GM19099 (cell line): ENCODE data around the gene MAPKAP1.

Source experiments
- POLR2A ChIP-seq: IDR thresholded peaks from 3 replicates; pipeline ENCODE4 v1.6.1; 2011; ENCODE audit warnings: low read depth; ENCODE audit not compliant: insufficient read length; ENCODE audit errors: extremely low read depth

The MAPKAP1 gene

DNA sequence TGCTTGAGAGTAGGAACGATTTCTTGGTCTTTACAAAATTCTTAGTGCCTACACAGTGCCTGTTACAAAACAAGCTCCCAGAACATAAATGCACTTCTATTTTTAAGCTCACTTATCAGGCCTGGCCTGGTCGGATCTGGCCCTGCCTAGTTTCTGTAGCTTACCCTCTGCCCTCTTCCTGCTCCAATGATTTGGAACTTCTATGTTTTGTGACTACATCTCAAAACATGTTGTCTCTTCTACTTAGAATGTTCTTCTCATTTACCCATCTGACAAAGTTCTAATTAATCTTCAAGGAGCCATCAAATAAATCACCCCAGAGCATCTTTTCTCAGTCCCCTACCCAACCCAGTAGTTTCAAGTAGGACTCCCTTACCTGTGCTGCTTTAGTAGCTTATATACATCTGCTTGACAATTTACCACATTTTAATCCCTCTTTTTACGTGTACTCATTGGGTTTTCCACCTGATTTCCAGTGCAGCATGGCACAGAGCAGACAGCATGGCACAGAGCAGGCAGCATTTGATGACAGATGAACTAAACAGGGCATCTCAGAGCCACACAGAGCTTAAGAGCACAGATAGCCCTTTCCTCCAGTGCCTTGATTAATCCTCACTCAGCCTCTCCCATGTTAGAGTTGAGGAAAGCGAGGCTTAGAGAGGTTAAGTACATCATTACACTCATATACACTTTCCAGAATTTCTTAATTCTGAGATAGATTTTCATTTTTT lies 171.9 kb downstream of the MAPKAP1 start:
- TF ChIP-seq POLR2A: no peak

GRCh38 chr9:125532812-125533594 lies 174.0 kb downstream of the MAPKAP1 start:
- no peak for TF ChIP-seq POLR2A

DNA sequence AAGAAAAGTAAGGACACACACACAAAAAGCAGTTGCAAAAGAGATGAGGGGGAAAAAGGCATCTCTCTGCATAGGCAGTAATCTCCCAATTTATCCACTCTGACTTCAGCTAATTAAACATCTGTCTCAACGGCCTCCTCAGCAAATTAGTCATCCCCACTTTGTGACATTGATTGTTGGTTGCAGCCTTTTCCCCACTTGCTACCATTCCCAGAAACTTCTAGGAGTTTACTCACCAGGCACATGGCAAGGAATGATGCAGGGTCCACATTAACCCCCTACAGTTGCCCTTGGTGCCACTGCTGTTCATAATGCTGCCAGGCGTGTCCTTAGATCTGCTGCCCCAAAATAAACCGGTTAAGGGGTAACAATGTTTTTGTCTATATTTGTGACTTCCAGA lies 174.6 kb downstream of the MAPKAP1 start:
- no peak for TF ChIP-seq POLR2A

DNA sequence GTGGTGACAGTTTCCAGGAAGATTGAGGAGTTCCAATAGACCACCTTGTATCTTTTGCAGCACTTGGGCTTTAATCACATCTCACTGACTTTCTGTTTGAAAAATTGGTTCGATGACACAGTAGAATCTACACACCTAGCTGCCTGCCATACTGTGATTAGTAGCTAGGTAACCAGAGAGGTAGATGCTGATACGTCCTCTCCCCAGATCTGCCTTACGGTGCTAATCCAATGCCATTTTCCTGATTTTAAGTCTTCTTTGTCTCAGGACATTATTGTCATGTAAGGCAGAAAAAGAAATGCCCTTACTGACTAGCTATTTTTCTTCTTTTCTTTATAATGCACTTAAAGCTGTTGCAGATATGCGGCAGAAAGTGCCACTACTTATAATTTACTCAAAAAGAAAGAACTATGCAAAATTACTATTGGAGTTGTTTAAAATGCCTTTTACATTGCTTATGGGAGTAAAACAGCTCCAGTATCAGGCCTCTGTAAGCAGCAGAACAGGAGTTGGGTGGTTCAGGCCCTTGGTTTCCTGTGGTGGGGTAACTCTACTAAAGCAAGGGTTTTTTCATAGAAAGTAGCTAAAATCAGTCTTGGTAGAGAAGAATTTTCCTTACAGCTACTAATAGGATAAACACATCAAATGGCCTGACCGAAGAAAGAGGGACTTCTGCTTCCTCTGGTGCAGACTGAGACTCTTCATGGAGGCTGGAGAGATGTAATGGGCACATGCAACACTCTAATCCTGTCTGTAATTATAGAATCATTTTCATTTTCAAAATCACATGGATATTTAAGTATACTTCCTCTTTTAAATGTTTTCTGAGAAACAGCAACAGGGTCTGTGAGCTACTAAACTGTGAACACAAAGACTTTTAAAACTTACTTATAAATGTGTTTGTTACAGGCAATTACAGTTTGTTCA lies 177.2 kb downstream of the MAPKAP1 start:
- no peak for TF ChIP-seq POLR2A

DNA sequence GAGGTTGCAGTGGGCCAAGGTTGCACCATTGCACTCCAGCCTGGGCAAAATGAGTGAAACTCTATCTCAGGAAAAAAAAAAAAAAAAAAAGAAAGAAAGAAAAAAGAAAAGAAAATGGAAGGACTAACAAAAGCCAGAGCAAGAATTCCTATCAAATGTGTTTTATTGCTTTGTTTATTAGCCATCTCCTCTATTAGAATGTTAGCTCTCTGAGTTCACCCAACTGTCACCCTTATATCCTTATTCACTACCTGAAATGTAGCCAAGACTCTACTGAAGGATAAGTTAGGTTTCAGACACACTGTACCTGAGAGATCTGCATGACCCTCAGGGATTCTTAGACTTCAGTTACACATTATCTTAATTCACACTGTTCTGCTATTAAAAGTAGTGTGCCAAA lies 177.9 kb downstream of the MAPKAP1 start:
- no peak for TF ChIP-seq POLR2A

DNA sequence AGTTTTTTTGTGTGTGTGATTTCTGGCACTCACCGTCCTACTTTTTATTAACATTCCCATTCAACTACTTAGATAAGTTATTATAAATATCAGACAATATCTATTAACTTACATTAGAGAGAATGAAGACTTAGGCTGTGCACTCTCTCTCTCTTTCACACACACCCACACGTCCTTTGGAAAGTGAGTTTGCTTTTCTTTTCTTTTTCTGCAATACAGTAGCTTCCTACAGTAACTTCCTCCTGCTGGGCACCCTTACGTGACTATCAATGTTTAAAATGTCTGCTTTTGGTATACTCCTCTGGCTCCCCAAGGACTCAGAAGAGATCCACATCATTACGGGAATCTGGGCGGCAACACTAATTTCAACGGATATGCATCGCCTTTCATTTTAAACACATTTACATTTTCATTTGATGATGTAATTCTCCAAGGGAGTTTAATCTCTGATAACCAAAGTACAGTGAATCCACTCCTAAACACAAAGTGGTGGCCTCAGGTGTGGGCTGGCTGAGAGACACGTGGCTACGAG lies 179.5 kb downstream of the MAPKAP1 start:
- no peak for TF ChIP-seq POLR2A

- TF ChIP-seq POLR2A: no peak
Measured at GRCh38 chr9:125525921-125526631, 180.9 kb downstream of the MAPKAP1 start.

DNA sequence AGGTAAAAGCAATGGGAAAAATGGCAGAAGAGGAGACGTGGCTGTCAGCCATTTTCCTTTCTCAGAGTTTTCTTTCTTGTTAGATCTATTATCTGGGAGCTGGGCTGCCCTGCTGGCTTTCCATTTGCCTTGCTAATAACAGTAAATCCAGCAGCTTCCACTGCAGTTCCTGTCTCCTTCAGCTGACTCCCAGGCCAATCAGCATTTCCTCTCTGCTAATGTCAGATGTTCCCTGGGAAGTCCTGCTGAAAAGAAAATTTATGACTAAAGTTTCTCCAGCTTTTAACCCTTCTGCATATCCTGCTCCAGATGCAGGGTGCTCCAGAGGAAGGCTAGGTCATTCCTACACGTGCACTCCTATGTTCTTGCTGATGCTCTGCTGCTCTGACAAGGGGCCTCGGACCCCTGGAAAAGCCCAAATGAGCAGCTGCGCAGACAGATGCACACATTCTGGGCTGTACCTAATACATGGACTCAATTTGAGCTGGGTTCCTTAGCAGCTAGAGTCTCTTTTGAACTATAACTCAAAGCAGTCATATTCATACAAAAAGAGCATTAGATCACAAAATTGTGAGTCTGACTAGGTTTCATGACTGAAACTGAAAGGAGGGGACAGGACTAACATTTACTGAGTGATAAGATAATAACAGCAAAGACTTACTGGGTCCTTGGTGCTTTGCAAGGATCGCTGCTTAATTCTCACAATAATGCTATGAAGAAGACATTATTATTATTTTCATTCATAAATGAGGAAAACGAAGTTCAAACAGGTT lies 182.2 kb downstream of the MAPKAP1 start:
- TF ChIP-seq POLR2A: no peak

- no peak for TF ChIP-seq POLR2A
Measured at GRCh38 chr9:125523681-125524080, 183.3 kb downstream of the MAPKAP1 start.

GRCh38 chr9:125522328-125522725 lies 184.7 kb downstream of the MAPKAP1 start:
- TF ChIP-seq POLR2A: no peak

DNA sequence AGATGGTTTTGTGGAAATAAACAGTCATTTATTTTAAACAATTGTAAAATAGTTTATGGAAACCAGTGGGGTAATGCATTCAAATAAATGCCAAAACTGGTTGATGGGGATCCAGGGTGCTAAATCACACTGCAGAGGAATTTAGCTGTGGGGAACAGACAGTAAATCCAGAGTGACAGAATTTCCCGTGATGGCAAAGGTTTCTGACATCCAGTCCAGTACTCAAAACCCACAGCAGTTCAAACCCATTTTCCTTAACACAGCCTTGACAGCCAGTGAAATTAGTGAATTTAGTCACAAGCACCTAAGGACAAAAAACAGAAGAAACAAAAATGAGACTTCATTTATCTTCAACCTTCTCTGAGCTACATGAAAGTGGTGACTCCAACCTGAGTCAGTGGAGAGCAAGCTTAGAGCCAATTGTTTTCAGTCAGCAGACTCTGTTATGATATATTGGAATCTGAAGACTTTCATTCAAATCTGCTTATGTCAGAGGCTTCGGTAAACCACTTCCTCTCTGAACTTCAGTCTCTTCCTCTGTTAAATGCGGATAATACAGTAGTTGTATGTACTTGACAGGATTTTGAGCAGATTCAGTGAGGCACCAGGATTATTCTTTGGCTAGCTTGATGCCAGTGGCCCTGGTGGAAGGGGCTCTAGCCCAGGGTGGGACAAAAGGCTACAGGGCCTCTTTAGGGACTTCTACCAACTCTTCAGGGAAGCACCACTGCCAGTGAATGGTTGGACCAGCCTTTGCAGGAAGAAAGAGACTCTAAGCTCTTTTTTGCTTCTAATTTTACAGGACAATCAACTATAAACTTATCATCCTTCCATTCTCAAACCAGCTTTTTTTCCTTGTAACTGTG lies 185.3 kb downstream of the MAPKAP1 start:
- TF ChIP-seq POLR2A: no peak

GRCh38 chr9:125519734-125520133 lies 187.3 kb downstream of the MAPKAP1 start:
- TF ChIP-seq POLR2A: no peak

DNA sequence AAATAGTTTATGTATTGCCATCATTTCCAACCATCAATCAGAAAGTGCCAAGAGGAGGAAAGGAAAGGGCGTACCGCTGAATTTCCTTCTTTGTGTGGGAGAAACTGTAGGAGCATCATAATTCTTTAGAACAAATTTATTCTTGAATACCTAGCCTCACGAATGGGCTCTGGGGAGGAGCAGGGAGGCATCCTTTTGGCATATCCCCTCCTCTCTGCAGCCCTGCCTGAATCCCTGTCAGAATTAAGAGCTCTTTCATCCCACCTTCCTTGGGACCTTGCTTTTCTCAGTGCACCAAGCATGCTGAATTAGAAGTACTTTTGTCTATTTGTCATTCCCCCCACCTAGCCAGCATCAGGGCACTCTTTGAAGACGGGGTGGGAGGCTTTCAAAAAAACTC lies 189.4 kb downstream of the MAPKAP1 start:
- no peak for TF ChIP-seq POLR2A
